ES-I3 (cell line): Measurements from ENCODE around the gene INO80B.

Source experiments
- H3K36me3 ChIP-seq: 2 replicates; pipeline ENCODE4 v1.6.1; 2013; ENCODE audit warnings: mild to moderate bottlenecking, low read length, control low read depth, moderate library complexity; ENCODE audit not compliant: insufficient read depth
- H3K4me1 ChIP-seq: 2 replicates; pipeline ENCODE4 v1.6.1; 2013; ENCODE audit warnings: mild to moderate bottlenecking, control low read depth, low read length; ENCODE audit not compliant: insufficient read depth
- H3K9ac ChIP-seq: 2 replicates; pipeline ENCODE4 v1.6.1; 2013; ENCODE audit warnings: low read depth, mild to moderate bottlenecking, low read length, moderate library complexity
- H3K9me3 ChIP-seq: 2 replicates; pipeline ENCODE4 v1.6.1; 2013; ENCODE audit warnings: mild to moderate bottlenecking, low read length, moderate library complexity; ENCODE audit not compliant: control insufficient read depth, insufficient read depth

Gene INO80B

DNA sequence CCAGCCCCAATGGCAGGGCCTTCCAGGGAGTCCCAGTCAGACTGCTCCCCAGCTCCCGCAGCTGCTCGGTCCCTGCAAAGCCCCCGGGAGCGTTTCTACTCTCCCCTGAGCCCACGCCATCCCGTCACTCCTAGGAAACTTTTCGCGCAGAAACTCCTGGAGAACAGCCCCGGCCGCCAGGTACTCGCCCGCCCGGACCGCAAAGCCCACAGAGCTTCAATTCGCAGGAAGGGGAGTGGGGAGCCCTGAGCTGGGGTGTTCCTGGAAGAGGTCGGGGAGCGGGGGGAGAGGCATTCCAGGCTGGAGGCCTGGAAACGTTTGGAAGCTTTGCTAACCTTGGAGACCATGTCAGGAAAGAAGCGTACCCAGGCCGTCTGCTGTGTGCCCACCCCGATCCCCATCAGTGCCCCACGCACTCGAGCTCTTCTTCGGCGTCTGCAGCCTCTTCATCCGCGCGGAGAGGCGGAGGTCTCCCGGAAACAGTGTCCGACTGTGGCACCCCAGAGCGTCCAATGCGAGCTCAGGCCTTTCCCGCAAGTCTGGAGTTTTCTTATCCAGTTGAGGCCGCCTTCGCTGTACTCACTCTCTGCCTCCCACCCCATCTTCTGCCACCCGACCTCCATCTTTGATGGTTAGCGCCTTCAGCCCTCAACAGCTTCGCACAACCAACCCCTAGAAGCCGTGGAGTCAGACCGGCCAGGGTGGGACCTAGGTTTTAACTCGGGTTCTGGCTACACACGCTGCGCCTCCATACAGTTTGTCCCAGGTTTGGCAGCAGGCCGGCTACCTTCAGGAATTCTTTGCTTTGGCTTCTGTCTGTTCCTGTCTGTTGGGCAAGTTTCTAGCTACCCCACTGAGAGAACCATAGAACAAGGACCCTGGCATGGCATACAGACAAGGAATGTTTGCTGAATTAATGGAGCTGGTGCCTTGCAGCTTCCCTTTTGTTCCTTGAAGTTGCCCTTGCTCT is 48.9 kb downstream of the INO80B start:
- Histone ChIP-seq H3K9ac (peak overlapping the region; percentile 73), H3K36me3 (0 out of 2 replicates have a peak, but pooled peaks cover 5% of the 10 kb centered on the region), H3K9me3 (no peaks in the 10 kb centered on the region), H3K4me1 (peaks cover 4% of the 10 kb centered on the region)

DNA sequence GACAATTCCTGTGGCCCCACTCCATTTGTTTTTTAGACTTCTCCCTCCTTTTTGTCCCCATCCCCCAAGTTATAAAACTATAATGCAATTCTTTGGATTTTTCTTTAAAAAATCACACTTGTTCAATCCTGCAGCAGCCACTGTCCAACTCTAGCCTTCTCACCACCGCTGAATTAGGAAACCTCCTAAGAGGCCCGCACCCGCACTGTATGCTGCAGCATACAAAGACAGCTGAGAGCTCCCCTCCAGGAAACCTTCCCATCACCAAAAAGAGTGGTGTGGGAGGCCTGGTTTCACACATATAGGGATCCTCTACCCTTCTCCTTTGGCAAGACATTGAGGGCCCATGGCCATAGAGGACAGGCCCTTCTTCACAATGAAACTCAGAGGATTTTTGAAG is 49.7 kb downstream of the INO80B start:
- H3K4me1 ChIP-seq, result peaks cover 4% of the 10 kb centered on the region
- H3K36me3 ChIP-seq, result 0 out of 2 replicates have a peak, but pooled peaks cover 5% of the 10 kb centered on the region
- no peak overlapping the region for H3K9ac ChIP-seq
- no peaks in the 10 kb centered on the region for H3K9me3 ChIP-seq

DNA sequence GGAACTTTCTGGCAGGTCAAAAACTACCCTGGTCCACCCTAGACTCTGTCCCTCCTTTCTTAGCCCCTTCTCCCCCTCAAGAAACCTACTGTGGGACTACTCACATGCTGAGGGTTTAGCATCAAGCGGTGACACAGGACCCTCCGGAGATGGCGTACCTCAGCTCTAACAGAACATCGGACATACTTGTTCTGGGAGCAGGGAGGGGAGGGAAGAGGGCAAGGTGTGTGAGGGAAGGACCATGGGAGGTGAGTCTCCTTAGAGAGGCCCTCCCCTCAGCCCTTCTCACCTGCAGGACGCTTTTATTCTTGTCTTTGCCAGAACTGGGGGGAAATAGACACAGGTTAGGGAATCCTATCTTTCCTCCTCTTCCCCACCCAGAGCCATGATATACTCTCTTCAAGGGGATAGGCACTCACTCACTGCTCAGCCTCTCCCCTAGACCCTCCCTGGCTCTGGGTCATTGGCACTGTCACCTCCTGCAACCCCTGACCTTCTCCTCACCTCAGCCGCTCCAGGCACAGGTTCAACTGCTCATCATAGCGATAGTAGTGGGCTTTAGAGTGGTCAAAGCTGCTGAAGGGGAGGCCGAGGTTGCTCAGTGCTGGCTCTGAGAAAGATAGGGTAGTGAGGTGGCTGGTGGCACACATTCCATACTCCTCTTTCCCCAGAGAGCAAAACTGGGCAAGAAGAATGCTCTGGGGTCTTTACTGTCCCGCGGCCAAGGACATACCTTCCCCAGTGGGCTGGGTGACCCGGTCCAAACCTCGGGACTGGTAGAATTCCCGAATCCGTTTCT is 50.8 kb downstream of the INO80B start:
- H3K36me3 ChIP-seq, result 0 out of 2 replicates have a peak, but pooled peaks cover 5% of the 10 kb centered on the region
- peaks cover 4% of the 10 kb centered on the region for H3K4me1 ChIP-seq
- no peaks in the 10 kb centered on the region for H3K9me3 ChIP-seq
- H3K9ac ChIP-seq, result no peak overlapping the region

DNA sequence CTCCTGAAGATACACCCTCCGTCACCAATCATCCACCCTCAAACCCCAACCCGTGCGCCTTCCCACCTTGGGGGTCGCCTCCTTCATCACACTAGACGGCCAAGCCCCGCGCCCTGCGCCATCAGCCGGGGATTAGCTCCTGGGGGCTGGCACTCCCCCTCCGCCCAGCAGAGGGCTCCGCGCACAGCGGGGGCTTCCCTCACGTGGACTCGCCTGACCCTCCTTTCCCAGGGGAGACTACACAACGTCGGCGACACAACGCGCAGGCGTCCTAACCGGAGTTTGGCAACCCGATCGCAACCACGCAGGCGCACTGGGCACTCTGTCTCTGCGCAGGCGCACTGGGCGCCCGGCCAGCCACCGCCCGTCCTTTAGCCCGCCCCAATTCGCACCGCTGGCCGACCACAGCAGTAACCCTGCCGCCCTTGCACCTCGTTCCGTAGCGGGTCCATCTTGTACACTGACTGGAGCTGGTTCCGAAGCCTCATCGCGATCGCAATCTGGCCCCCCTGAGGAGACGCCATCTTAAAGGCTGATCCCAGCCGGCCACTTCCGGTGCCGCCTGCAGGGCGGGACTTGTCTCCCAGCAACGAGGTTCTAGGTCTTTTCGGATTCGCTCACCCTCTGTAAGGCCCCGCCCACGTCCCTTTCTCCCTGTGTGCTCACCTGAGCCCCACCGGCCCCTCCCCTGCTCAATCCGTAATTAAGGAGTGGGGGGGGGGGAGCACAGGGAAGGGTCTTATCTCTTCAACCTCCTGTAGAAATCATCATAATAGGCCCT is 52.4 kb downstream of the INO80B start, which contains the start of gene PCGF1:
Gene PCGF1, minus strand, starts transcription at position 551 of the 781 bp plus-strand sequence. Its CDS starts 27 bp downstream, at position 524.
- H3K36me3 ChIP-seq, result 0 out of 2 replicates have a peak, but pooled peaks cover 5% of the 10 kb centered on the region
- H3K4me1 ChIP-seq, result no peaks in the 10 kb centered on the region; the same call in 1 of the 2 replicates
- no peaks in the 10 kb centered on the region for H3K9me3 ChIP-seq
- H3K9ac ChIP-seq, result peak within 1 kb of the TSS; percentile 83
